HEK293T (cell line): ENCODE results near the gene KAZALD1.

Experiments used
- CTCF ChIA-PET: fragments of 350-600 bp; formaldehyde crosslinking; extraction: SDS; loops from one replicate; lab custom pipeline; 2021; ENCODE audit warnings: antibody characterized with exemption, inconsistent platforms; lab: Yijun Ruan, JAX
- POLR2A ChIA-PET: fragments of 350-600 bp; formaldehyde crosslinking; extraction: SDS; loops from one replicate; lab custom pipeline; 2020; ENCODE audit warnings: antibody characterized with exemption, inconsistent platforms; lab: Yijun Ruan, JAX
- DNase-seq: peaks from one replicate; pipeline ENCODE4 v3.0.0; 2012; ENCODE audit warnings: mixed read lengths; ENCODE audit errors: extremely low spot score
- ARNT ChIP-seq: fragments of 450-650 bp; IDR thresholded peaks from 2 replicates; pipeline ENCODE4 v1.6.1; 2017; ENCODE audit warnings: mild to moderate bottlenecking
- BHLHE40 ChIP-seq: fragments of 450-650 bp; IDR thresholded peaks from 2 replicates; pipeline ENCODE4 v1.6.1; 2016; ENCODE audit warnings: mild to moderate bottlenecking, moderate library complexity, borderline replicate concordance
- CTBP1 ChIP-seq: fragments of 450-650 bp; IDR thresholded peaks from 2 replicates; pipeline ENCODE4 v1.6.1; 2016; ENCODE audit warnings: borderline replicate concordance
- ELF4 ChIP-seq: fragments of 450-650 bp; IDR thresholded peaks from 2 replicates; pipeline ENCODE4 v1.6.1; 2017; ENCODE audit warnings: antibody characterized with exemption
- FOXA1 ChIP-seq: fragments of 450-650 bp; IDR thresholded peaks from 2 replicates; pipeline ENCODE4 v1.6.1; 2016; ENCODE audit warnings: mild to moderate bottlenecking
- FOXK2 ChIP-seq: fragments of 450-650 bp; IDR thresholded peaks from 2 replicates; pipeline ENCODE4 v1.6.1; 2016; ENCODE audit warnings: mild to moderate bottlenecking
- FOXM1 ChIP-seq: fragments of 450-650 bp; IDR thresholded peaks from 2 replicates; pipeline ENCODE4 v1.6.1; 2017; ENCODE audit warnings: mild to moderate bottlenecking, borderline replicate concordance
- HDGF ChIP-seq: fragments of 450-650 bp; IDR thresholded peaks from 2 replicates; pipeline ENCODE4 v1.6.1; 2017; ENCODE audit warnings: antibody characterized with exemption, borderline replicate concordance
- L3MBTL2 ChIP-seq: fragments of 450-650 bp; conservative IDR thresholded peaks from 2 replicates; pipeline ENCODE4 v1.6.1; 2016; ENCODE audit warnings: mild to moderate bottlenecking
- LEF1 ChIP-seq: fragments of 450-650 bp; IDR thresholded peaks from 2 replicates; pipeline ENCODE4 v1.6.1; 2017; ENCODE audit warnings: mild to moderate bottlenecking, borderline replicate concordance
- NFRKB ChIP-seq: fragments of 450-650 bp; IDR thresholded peaks from 2 replicates; pipeline ENCODE4 v1.6.1; 2016; ENCODE audit warnings: mild to moderate bottlenecking, moderate library complexity
- SP1 ChIP-seq: fragments of 450-650 bp; IDR thresholded peaks from 2 replicates; pipeline ENCODE4 v1.6.1; 2017
- SUZ12 ChIP-seq: fragments of 450-650 bp; IDR thresholded peaks from 2 replicates; pipeline ENCODE4 v1.6.1; 2016; ENCODE audit warnings: mild to moderate bottlenecking
- TARDBP ChIP-seq: fragments of 450-650 bp; IDR thresholded peaks from 2 replicates; pipeline ENCODE4 v1.6.1; 2016
- ZNF384 ChIP-seq: fragments of 450-650 bp; IDR thresholded peaks from 2 replicates; pipeline ENCODE4 v1.6.1; 2016
- TF ChIP-seq, protein P1 (sequence below): fragments of 450-650 bp; IDR thresholded peaks from 2 replicates; pipeline ENCODE4 v1.6.1; 2016

KAZALD1 gene

DNA sequence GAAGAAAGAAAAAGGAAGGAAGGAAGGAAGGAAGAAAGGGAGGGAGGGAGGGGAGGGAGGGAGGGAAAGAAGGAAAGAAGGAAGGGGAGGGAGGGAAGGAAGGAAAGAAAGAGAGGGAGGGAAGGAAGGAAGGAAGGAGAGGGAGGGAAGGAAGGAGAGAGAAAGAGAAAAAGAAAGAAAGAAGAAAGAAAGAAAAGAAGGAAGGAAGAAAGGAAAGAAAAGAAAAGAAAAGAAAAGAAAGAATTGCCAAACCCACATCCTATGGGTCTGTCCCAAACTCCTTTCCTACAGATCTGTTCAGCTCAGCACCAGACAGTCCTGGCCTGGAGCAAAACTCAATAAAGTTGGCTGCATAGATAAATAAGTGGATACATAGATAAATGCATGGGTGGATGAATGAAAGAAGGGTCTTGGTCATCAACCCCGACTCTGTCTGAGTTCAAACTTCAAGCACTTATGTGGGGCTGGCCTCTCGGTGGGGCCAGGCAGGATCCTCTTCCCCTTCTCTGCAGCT, 52.2 kb downstream of the KAZALD1 start:
- CTCF ChIA-PET, result interaction anchor here (0.9 kb wide), 1 partner anchor 19 kb away, joined by 3 read pairs; no protein-coding TSS in a partner anchor
- POLR2A ChIA-PET, result no interaction called here
- TF ChIP-seq L3MBTL2 (no peak), FOXK2 (no peak), ARNT (no peak), LEF1 (no peak), CTBP1 (no peak), BHLHE40 (no peak), ELF4 (no peak), NFRKB (no peak), SP1 (no peak), HDGF (no peak), ZNF384 (no peak), SUZ12 (no peak), FOXM1 (no peak), TARDBP (no peak), FOXA1 (no peak)
- TF ChIP-seq, protein P1, sequence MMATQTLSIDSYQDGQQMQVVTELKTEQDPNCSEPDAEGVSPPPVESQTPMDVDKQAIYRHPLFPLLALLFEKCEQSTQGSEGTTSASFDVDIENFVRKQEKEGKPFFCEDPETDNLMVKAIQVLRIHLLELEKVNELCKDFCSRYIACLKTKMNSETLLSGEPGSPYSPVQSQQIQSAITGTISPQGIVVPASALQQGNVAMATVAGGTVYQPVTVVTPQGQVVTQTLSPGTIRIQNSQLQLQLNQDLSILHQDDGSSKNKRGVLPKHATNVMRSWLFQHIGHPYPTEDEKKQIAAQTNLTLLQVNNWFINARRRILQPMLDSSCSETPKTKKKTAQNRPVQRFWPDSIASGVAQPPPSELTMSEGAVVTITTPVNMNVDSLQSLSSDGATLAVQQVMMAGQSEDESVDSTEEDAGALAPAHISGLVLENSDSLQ, result no peak
- DNase-seq, result no peak

DNA sequence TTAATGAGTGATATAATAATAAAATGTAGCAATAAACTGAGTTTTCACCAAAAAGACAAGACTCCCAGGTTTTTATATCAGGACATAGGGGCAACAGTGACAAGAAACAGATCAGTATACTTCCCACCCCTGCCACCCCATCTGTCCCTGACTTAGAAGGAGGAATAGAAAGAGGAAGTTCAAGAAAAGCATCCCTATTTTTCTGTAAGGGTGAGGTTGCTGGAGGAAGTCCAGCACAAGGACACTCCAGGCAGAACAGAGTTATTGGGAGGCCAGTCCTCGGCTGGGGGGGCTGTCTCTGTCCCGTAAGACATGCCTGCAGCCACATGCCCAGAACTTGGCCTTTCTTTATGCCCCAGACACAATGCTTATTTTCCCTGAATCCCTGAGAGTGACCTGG, 52.9 kb downstream of the KAZALD1 start:
- CTCF ChIA-PET, result no interaction called here

More for the DNA sequence above, 52.9 kb downstream of the KAZALD1 start:
- POLR2A ChIA-PET, result no interaction called here
- no peak for TF ChIP-seq TARDBP
- TF ChIP-seq CTBP1, result no peak
- TF ChIP-seq HDGF, result no peak
- no peak for TF ChIP-seq FOXK2
- no peak for TF ChIP-seq FOXA1
- no peak for TF ChIP-seq NFRKB
- no peak for TF ChIP-seq L3MBTL2
- TF ChIP-seq ELF4, result no peak
- no peak for TF ChIP-seq ZNF384
- TF ChIP-seq, protein P1, result no peak
- TF ChIP-seq FOXM1, result no peak
- TF ChIP-seq SP1, result no peak
- TF ChIP-seq LEF1, result no peak
- TF ChIP-seq SUZ12, result no peak
- no peak for TF ChIP-seq BHLHE40
- TF ChIP-seq ARNT, result no peak
- no peak for DNase-seq
